Measurements from ENCODE around the gene PDE11A. TPM values are rescaled to one million over a fixed set of nuclear protein-coding genes. Genes with fewer than 3 reads are reported as not detected.

The PDE11A gene
- total and polyA plus RNA-seq, 2 experiments from 2014 or later: 0.34 to 0.86 TPM

- Histone ChIP-seq H3K4me3 (no peak overlapping the region), H3K36me3 (ENCODE audit: low read depth) (no peaks in the 10 kb centered on the region), H4K20me1 (ENCODE audit: insufficient read depth) (no peaks in the 10 kb centered on the region), H3K79me2 (ENCODE audit: insufficient read depth) (no peaks in the 10 kb centered on the region), H3K4me2 (ENCODE audit: unreplicated experiment) (no peak overlapping the region), H3K9me3 (ENCODE audit: low read depth) (no peaks in the 10 kb centered on the region), H3F3A (ENCODE audit: insufficient read depth) (no peaks in the 10 kb centered on the region), H3K27ac (no peak overlapping the region), H3K9ac (no peak overlapping the region), H3K4me1 (ENCODE audit: insufficient read depth) (no peaks in the 10 kb centered on the region), H3K9me2 (ENCODE audit: insufficient read depth) (no peaks in the 10 kb centered on the region), H2AFZ (no peak overlapping the region), H3K27me3 (replicated peaks; ENCODE audit: insufficient read depth) (no peaks in the 10 kb centered on the region)
- WGBS, 2 experiments (ENCODE audit: low coverage in 1 of 2, low lambda C conversion rate in 2 of 2, missing lambda C conversion rate in 2 of 2): 30 to 32% methylated on average over 4 of the region's 4 CpGs
- no peak for TF ChIP-seq EZH2phosphoT487 (IDR thresholded peaks at IDR 0.05; ENCODE audit: insufficient read depth, low read depth)
- in situ Hi-C loops (cut with MboI): no loop called here
- no peak for DNase-seq
These were observed 407.2 kb downstream of the PDE11A start for GRCh38 chr2:177665328-177665727.

GRCh38 chr2:177662895-177663294, 409.7 kb downstream of the PDE11A start:
- no peak for DNase-seq
- H3K4me1 ChIP-seq (ENCODE audit: insufficient read depth): no peaks in the 10 kb centered on the region
- no peaks in the 10 kb centered on the region for H3K79me2 ChIP-seq (ENCODE audit: insufficient read depth)
- in situ Hi-C loops (cut with MboI): no loop called here
- H3K4me3 ChIP-seq: no peak overlapping the region
- H2AFZ ChIP-seq: no peak overlapping the region
- H3K9ac ChIP-seq: no peak overlapping the region
- WGBS, 2 experiments (ENCODE audit: low coverage in 1 of 2, low lambda C conversion rate in 2 of 2, missing lambda C conversion rate in 2 of 2): 51 to 57% methylated on average over 4 of the region's 4 CpGs
- H3K4me2 ChIP-seq (ENCODE audit: unreplicated experiment): no peak overlapping the region
- no peaks in the 10 kb centered on the region for H3K9me2 ChIP-seq (ENCODE audit: insufficient read depth)
- no peak for TF ChIP-seq EZH2 (IDR thresholded peaks at IDR 0.05; ENCODE audit: insufficient read depth, poor library complexity, severe bottlenecking)
- TF ChIP-seq EZH2phosphoT487 (IDR thresholded peaks at IDR 0.05; ENCODE audit: insufficient read depth, low read depth): no peak
- H3K27ac ChIP-seq: no peak overlapping the region
- no peaks in the 10 kb centered on the region for H3K27me3 ChIP-seq (replicated peaks; ENCODE audit: insufficient read depth)
- H3K9me3 ChIP-seq (ENCODE audit: low read depth): no peaks in the 10 kb centered on the region
- no peaks in the 10 kb centered on the region for H3K36me3 ChIP-seq (ENCODE audit: low read depth)
- no peaks in the 10 kb centered on the region for H3F3A ChIP-seq (ENCODE audit: insufficient read depth)
- H4K20me1 ChIP-seq (ENCODE audit: insufficient read depth): no peaks in the 10 kb centered on the region

GRCh38 chr2:177660742-177661141, 411.8 kb downstream of the PDE11A start:
- no peaks in the 10 kb centered on the region for H3K36me3 ChIP-seq (ENCODE audit: low read depth)
- H3K9ac ChIP-seq: no peak overlapping the region
- H3K9me3 ChIP-seq (ENCODE audit: low read depth): no peaks in the 10 kb centered on the region
- no peaks in the 10 kb centered on the region for H3F3A ChIP-seq (ENCODE audit: insufficient read depth)
- no peak overlapping the region for H3K4me2 ChIP-seq (ENCODE audit: unreplicated experiment)
- no peaks in the 10 kb centered on the region for H3K4me1 ChIP-seq (ENCODE audit: insufficient read depth)
- no peak overlapping the region for H2AFZ ChIP-seq
- no peak overlapping the region for H3K27ac ChIP-seq
- no peak for DNase-seq
- no peaks in the 10 kb centered on the region for H3K27me3 ChIP-seq (replicated peaks; ENCODE audit: insufficient read depth)
- WGBS, 2 experiments (ENCODE audit: low coverage in 1 of 2, low lambda C conversion rate in 2 of 2, missing lambda C conversion rate in 2 of 2): 24 to 30% methylated on average over 3 of the region's 3 CpGs
- no peaks in the 10 kb centered on the region for H3K9me2 ChIP-seq (ENCODE audit: insufficient read depth)
- H3K4me3 ChIP-seq: no peak overlapping the region
- in situ Hi-C loops (cut with MboI): no loop called here
- no peaks in the 10 kb centered on the region for H3K79me2 ChIP-seq (ENCODE audit: insufficient read depth)
- H4K20me1 ChIP-seq (ENCODE audit: insufficient read depth): no peaks in the 10 kb centered on the region
- TF ChIP-seq EZH2phosphoT487 (IDR thresholded peaks at IDR 0.05; ENCODE audit: insufficient read depth, low read depth): no peak

GRCh38 chr2:177658309-177658708, 414.3 kb downstream of the PDE11A start:
- Histone ChIP-seq H3K9me3 (ENCODE audit: low read depth) (no peaks in the 10 kb centered on the region), H3K79me2 (ENCODE audit: insufficient read depth) (no peaks in the 10 kb centered on the region), H3K36me3 (ENCODE audit: low read depth) (no peaks in the 10 kb centered on the region), H3K27ac (no peak overlapping the region), H3K4me3 (no peak overlapping the region), H2AFZ (no peak overlapping the region), H4K20me1 (ENCODE audit: insufficient read depth) (no peaks in the 10 kb centered on the region), H3K9me2 (ENCODE audit: insufficient read depth) (no peaks in the 10 kb centered on the region), H3K4me1 (ENCODE audit: insufficient read depth) (no peaks in the 10 kb centered on the region), H3K9ac (no peak overlapping the region), H3F3A (ENCODE audit: insufficient read depth) (no peaks in the 10 kb centered on the region), H3K4me2 (ENCODE audit: unreplicated experiment) (no peak overlapping the region), H3K27me3 (replicated peaks; ENCODE audit: insufficient read depth) (peaks cover 17% of the 10 kb centered on the region)
- no peak for DNase-seq
- TF ChIP-seq EZH2phosphoT487 (IDR thresholded peaks at IDR 0.05; ENCODE audit: insufficient read depth, low read depth) (no peak), EZH2 (IDR thresholded peaks at IDR 0.05; ENCODE audit: insufficient read depth, poor library complexity, severe bottlenecking) (no peak)
- in situ Hi-C loops (cut with MboI): no loop called here

GRCh38 chr2:177651833-177652232, 420.7 kb downstream of the PDE11A start:
- Histone ChIP-seq H3K36me3 (ENCODE audit: low read depth) (no peaks in the 10 kb centered on the region), H3F3A (ENCODE audit: insufficient read depth) (no peaks in the 10 kb centered on the region), H3K4me1 (ENCODE audit: insufficient read depth) (no peaks in the 10 kb centered on the region), H3K79me2 (ENCODE audit: insufficient read depth) (no peaks in the 10 kb centered on the region), H3K27me3 (replicated peaks; ENCODE audit: insufficient read depth) (peaks cover 22% of the 10 kb centered on the region), H3K4me3 (no peak overlapping the region), H4K20me1 (ENCODE audit: insufficient read depth) (no peaks in the 10 kb centered on the region), H3K9ac (no peak overlapping the region), H2AFZ (no peak overlapping the region), H3K9me3 (ENCODE audit: low read depth) (no peaks in the 10 kb centered on the region), H3K27ac (no peak overlapping the region), H3K4me2 (ENCODE audit: unreplicated experiment) (no peak overlapping the region), H3K9me2 (ENCODE audit: insufficient read depth) (no peaks in the 10 kb centered on the region)
- TF ChIP-seq EZH2phosphoT487 (IDR thresholded peaks at IDR 0.05; ENCODE audit: insufficient read depth, low read depth) (no peak), EZH2 (IDR thresholded peaks at IDR 0.05; ENCODE audit: insufficient read depth, poor library complexity, severe bottlenecking) (no peak)
- in situ Hi-C loops (cut with MboI): no loop called here
- WGBS, 2 experiments (ENCODE audit: low coverage in 1 of 2, low lambda C conversion rate in 2 of 2, missing lambda C conversion rate in 2 of 2): 25 to 26% methylated on average over 7 of the region's 7 CpGs
- DNase-seq: no peak

Data from GM23248 (cell line).